Right lobe of liver (tissue), 6 donors: ENCODE measurements around the gene ATOX1. TPM values are rescaled to one million over a fixed set of nuclear protein-coding genes. Genes with fewer than 3 reads are reported as not detected.

ENCODE experiments used
- ATAC-seq, 4 donors: fragments of 200-7000 bp; cut with Tn5 transposase; one replicate each; pipeline ENCODE4 v1.9.1; 2020; ENCODE audit warnings: mild to moderate bottlenecking in 4 of 4, moderate library complexity in 4 of 4
- DNase-seq, 3 donors: peaks; one replicate each; pipeline ENCODE4 v3.0.0-alpha.2; 2020
- H3K27ac ChIP-seq, 3 donors: fragments of 200-600 bp; one replicate each; pipeline ENCODE4 v1.8.0; 2022
- H3K27me3 ChIP-seq, 2 donors: fragments of 200-600 bp; one replicate each; pipeline ENCODE4 v1.8.0; 2022
- H3K36me3 ChIP-seq, 4 donors: fragments of 200-600 bp; sonication (generic) in 1 of 4; one replicate each; pipeline versions ENCODE4 v1.5.1 to v1.8.0; 2017 to 2022; ENCODE audit warnings: control low read depth in 1 of 4
- H3K4me1 ChIP-seq, 4 donors: fragments of 200-600 bp; sonication (generic) in 1 of 4; one replicate each; pipeline versions ENCODE4 v1.5.1 to v1.8.0; 2017 to 2022; ENCODE audit warnings: control low read depth in 1 of 4
- H3K4me3 ChIP-seq, 3 donors: fragments of 200-600 bp; one replicate each; pipeline ENCODE4 v1.8.0; 2022
- H3K9me3 ChIP-seq, 4 donors: fragments of 200-600 bp; sonication (generic) in 1 of 4; one replicate each; pipeline versions ENCODE4 v1.5.1 to v1.8.0; 2017 to 2022; ENCODE audit warnings: control low read depth in 1 of 4
- POLR2A ChIP-seq: fragments of 450-650 bp; IDR thresholded peaks from one replicate; pipeline ENCODE4 v1.6.1; 2017; ENCODE audit warnings: antibody characterized with exemption, mild to moderate bottlenecking
- WGBS: methylation state at CpG from one replicate; pipeline ENCODE4 v1.1.6; 2018; ENCODE audit warnings: low coverage, low lambda C conversion rate; ENCODE audit not compliant: insufficient coverage; ENCODE audit errors: missing lambda C conversion rate; 5-methylcytosine and 5-hydroxymethylcytosine counted together
- intact Hi-C, 2 donors: fragments of 100-400 bp; cut with DNase I; formaldehyde crosslinking; loops; one replicate each; pipeline versions ENCODE4 v1.11.2 to v1.14.1; 2022
- long read RNA-seq: library from polyadenylated mRNA; unstranded; transcript quantifications from one replicate; pipeline ENCODE4 v2.0.0, GENCODE V29; 2019
- total RNA-seq, 6 experiments: library from RNA; depleted of rRNA in 2 of 6; stranded (reverse); fragments of >200 nt in 2 of 6; fragmentation: NEBNext Ultra II Directional in 3 of 6; extraction: Animal tissue kit (Norgen Biotek cat#: 25700) in 3 of 6; gene quantifications; one replicate each; pipeline versions ENCODE4 v1.1.0 to v1.2.4, GENCODE V29; 2016 to 2023
- TF ChIP-seq, protein P1 (sequence below), 4 donors: fragments of 200-600 bp in 3 of 4; fragments of 450-650 bp in 1 of 4; IDR thresholded peaks; one replicate each; pipeline versions ENCODE4 v1.5.1 to v1.8.0; 2016 to 2022; ENCODE audit warnings: antibody characterized with exemption in 4 of 4, mild to moderate bottlenecking in 2 of 4
- donor health status: DM: no; HTN: yes; CAD: no.
- donor health status: DM: no; HTN: no; CAD: no.
- donor health status: DM: no; HTN: no; CAD: no.
- donor health status: DM: no; HTN: yes; CAD: no.
- donor health status: DM: no; HTN: yes; CAD: no.

The ATOX1 gene, protein sequence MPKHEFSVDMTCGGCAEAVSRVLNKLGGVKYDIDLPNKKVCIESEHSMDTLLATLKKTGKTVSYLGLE
- total RNA-seq: 100 to 1,000 TPM in 3 of 6 experiments, 10 to 100 TPM in 3; 83.1 to 177 (median 96.7) TPM
- long read RNA-seq, transcript ATOX1-201 (4 exons, 488 nt): major isoform, 84 of 96 reads
- long read RNA-seq, partial matches to known transcripts: 0 of 96 reads
- long read RNA-seq, other reads (novel, unspliced or antisense): 9 of 96 reads

DNA sequence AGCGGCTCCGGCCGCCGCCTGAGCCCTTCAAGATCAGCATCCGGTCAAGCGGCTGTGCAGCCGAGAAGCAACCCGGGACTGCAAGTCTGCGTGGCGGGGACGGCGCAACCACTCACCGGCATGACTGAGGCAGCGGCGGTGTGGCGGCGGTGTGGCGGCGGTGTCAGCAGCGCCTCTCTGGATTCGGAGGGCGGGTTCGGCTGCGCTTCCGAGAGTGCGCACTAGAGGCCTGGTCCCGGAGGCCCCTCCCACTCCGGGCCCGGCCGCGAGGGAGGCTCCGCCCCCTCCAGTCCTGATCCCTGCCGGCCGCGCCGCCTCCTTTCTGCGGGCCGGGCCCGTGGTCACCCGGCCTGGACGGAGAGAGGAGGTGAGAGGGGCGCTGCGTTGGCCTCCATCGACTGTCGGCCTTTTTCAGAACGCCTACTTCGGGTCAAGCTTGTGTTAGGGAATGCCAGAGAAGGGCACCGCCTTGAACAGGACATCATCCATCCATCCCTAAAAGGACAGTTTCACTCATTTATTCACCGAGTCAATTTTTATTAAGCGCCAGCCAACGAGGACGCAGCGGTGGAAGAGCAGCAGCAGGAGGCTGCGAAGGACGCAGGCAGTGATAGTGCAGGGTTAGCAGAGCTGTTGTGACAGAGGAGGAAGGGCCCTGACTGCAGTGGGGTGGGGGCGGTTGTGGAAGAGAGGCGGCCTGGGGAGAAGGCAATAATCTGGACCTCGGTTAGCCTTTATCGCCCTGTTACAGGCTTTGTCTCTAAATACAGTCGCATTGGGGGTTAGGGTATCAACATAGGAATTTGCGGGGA, at the start of gene ATOX1:
Gene ATOX1 (minus strand): TSS at position 202 of the 812 bp plus-strand sequence. CDS start 80 bp downstream, at position 122.
- ATAC-seq (peak; percentile 95 to 98 (median 96)), DNase-seq (peak; percentile 94 to 96 (median 96))
- intact Hi-C loops: no loop called here
- H3K36me3 ChIP-seq: no peaks in the 10 kb centered on the region
- H3K27me3 ChIP-seq: no peaks in the 10 kb centered on the region
- H3K9me3 ChIP-seq: no peaks in the 10 kb centered on the region
- H3K4me3 ChIP-seq: peak within 1 kb of the TSS; percentile 75 to 90 (median 82)
- peak within 1 kb of the TSS; percentile 81 to 97 (median 84) for H3K27ac ChIP-seq
- H3K4me1 ChIP-seq: peaks cover 0 to 43% (median 13%) of the 10 kb centered on the region in 4 donors
- WGBS: 9% methylated on average over 19 of the region's 61 CpGs
- TF ChIP-seq, protein P1, sequence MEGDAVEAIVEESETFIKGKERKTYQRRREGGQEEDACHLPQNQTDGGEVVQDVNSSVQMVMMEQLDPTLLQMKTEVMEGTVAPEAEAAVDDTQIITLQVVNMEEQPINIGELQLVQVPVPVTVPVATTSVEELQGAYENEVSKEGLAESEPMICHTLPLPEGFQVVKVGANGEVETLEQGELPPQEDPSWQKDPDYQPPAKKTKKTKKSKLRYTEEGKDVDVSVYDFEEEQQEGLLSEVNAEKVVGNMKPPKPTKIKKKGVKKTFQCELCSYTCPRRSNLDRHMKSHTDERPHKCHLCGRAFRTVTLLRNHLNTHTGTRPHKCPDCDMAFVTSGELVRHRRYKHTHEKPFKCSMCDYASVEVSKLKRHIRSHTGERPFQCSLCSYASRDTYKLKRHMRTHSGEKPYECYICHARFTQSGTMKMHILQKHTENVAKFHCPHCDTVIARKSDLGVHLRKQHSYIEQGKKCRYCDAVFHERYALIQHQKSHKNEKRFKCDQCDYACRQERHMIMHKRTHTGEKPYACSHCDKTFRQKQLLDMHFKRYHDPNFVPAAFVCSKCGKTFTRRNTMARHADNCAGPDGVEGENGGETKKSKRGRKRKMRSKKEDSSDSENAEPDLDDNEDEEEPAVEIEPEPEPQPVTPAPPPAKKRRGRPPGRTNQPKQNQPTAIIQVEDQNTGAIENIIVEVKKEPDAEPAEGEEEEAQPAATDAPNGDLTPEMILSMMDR (IDR thresholded peaks at IDR 0.05): peak in 3 of 4 donors; percentile 18 to 51 (median 35)
- TF ChIP-seq POLR2A: peak; percentile 96

DNA sequence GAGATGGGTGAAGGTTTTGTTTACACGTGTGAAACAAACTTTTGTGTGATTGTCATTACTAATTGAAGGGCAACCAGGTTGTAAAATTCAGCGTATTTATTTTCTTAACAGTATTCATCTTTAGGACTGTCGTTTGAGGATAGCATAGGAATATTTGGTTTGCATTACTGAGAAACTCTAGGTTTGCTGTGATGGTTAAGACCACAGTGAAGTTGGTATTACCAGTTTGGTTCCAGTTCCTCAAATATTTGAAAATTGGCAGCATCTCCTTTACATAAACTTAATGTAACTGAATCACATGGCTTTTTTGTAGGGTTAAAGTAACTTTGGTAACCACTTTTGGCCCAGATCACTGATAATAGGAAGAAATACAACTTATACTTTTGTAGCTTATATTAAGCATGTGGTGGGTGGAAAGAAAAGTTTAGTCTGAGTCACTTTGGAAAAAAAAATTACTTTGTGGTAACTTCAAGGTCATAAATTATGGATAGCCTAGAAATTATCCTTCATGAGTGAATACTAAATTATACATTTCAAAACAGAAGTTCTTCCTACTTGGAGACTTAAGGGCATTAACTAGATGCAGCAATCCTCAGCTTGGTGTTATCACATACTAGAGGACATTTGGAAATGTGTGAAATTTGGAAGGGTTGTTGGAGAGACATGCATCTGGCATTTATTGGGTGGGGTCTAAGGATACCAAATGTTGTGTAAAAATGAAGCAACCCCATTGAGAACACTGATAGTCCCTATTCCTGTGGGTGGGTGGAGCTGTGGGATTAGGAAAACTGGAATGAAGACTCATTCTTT, 47.2 kb upstream of the ATOX1 start:
- intact Hi-C loops: no loop called here
- TF ChIP-seq POLR2A: no peak
- TF ChIP-seq, protein P1 (IDR thresholded peaks at IDR 0.05): no peak

DNA sequence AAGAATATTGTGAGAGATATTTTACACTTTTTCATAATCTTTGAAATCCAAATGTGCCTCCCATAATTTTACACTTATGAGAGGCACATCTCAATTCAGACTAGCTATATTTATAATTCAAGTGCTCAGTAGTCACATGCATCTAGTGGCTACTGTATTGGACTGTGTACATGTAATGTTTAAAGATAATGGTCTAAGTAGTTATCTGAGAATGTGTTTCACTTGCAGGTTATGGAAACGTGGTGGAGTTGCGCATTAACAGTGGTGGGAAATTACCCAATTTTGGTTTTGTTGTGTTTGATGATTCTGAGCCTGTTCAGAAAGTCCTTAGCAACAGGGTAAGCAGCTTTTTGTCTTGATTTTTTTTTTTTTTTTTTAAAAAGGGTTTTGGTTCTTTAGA, 42.1 kb upstream of the ATOX1 start:
- intact Hi-C loops: no loop called here
- DNase-seq (no peak), ATAC-seq (no peak)
- no peaks in the 10 kb centered on the region for H3K9me3 ChIP-seq
- peaks cover 8 to 96% (median 42%) of the 10 kb centered on the region in 4 donors for H3K36me3 ChIP-seq
- TF ChIP-seq, protein P1 (IDR thresholded peaks at IDR 0.05): no peak
- no peak for TF ChIP-seq POLR2A
- H3K4me3 ChIP-seq: no peak overlapping the region
- H3K27me3 ChIP-seq: no peaks in the 10 kb centered on the region
- 59% methylated on average over 2 of the region's 2 CpGs for WGBS
- no peak overlapping the region for H3K27ac ChIP-seq
- no peaks in the 10 kb centered on the region for H3K4me1 ChIP-seq

More for the DNA sequence above, 47.2 kb upstream of the ATOX1 start:
- WGBS: 90% methylated on average over 3 of the region's 3 CpGs
- no peak for ATAC-seq
- Histone ChIP-seq H3K9me3 (no peaks in the 10 kb centered on the region), H3K27ac (no peak overlapping the region), H3K4me1 (no peaks in the 10 kb centered on the region), H3K27me3 (no peaks in the 10 kb centered on the region), H3K36me3 (peaks cover 8 to 67% (median 25%) of the 10 kb centered on the region in 4 donors), H3K4me3 (no peak overlapping the region)
- no peak for DNase-seq

DNA sequence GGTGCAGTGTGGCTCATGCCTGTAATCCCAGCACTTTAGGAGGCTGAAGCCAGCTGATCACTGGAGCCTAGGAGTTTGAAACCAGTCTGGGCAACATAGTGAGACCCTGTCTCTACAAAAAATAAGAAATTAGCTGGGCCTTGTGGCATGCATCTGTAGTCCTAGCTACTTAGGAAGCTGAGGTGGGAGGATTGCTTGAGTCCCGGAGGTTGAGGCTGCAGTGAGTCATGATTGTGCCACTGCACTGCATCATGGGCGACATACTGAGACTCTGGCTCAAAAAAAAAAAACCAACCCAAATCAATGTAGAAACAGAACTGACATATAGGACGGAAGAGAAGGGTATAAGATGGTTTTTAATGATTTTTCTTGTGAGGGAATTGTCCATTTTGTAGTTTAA, 41.0 kb upstream of the ATOX1 start:
- intact Hi-C loops: no loop called here
- ATAC-seq: no peak

More for the DNA sequence above, 41.0 kb upstream of the ATOX1 start:
- no peak overlapping the region for H3K4me3 ChIP-seq
- H3K36me3 ChIP-seq: peaks cover 16 to 100% (median 48%) of the 10 kb centered on the region in 4 donors
- H3K27ac ChIP-seq: no peak overlapping the region
- no peaks in the 10 kb centered on the region for H3K27me3 ChIP-seq
- H3K4me1 ChIP-seq: no peaks in the 10 kb centered on the region
- 89% methylated on average over 3 of the region's 3 CpGs for WGBS
- no peak for TF ChIP-seq POLR2A
- TF ChIP-seq, protein P1 (IDR thresholded peaks at IDR 0.05): no peak
- no peaks in the 10 kb centered on the region for H3K9me3 ChIP-seq
- no peak for DNase-seq
